ENCODE measurements around the gene GNMT.

- TF ChIP-seq POLR2AphosphoS5 (IDR thresholded peaks at IDR 0.05) = no peak
- no peak for TF ChIP-seq CTCF (IDR thresholded peaks at IDR 0.05)
- no peak for TF ChIP-seq POLR2A (IDR thresholded peaks at IDR 0.05)
- TF ChIP-seq EP300 (IDR thresholded peaks at IDR 0.05) = no peak
Measured at GRCh38 chr6:42962502-42963178, 2.1 kb downstream of the GNMT start.

All from suprapubic skin (tissue), 4 donors.